Neural progenitor cell (in vitro differentiated cells): ENCODE measurements around the gene IL6. TPM values are rescaled to one million over a fixed set of nuclear protein-coding genes. Genes with fewer than 3 reads are reported as not detected.
"Not testable (repeated sequence)": the region's sequence is repeated elsewhere in the genome, so short reads cannot be mapped to it uniquely, and the experiment has no call there.

Experiments used
- DNase-seq: peaks from one replicate; pipeline ENCODE4 v3.0.0-alpha.2; 2016; ENCODE audit warnings: low spot score
- H2AFZ ChIP-seq: fragments of 200-600 bp; sonication (generic); replicated peaks from 2 replicates; pipeline ENCODE4 v1.6.1; 2016; ENCODE audit warnings: antibody characterized with exemption
- H3F3A ChIP-seq: fragments of 200-600 bp; sonication (generic); 2 replicates; pipeline ENCODE4 v1.6.1; 2016; ENCODE audit warnings: antibody characterized with exemption, low read depth
- H3K27ac ChIP-seq: fragments of 200-600 bp; sonication (generic); 2 replicates; pipeline ENCODE4 v1.5.1; 2016; ENCODE audit warnings: mild to moderate bottlenecking
- H3K27me3 ChIP-seq: fragments of 200-600 bp; sonication (generic); 2 replicates; pipeline ENCODE4 v1.6.1; 2016; ENCODE audit warnings: mild to moderate bottlenecking, moderate library complexity
- H3K36me3 ChIP-seq: fragments of 200-600 bp; sonication (generic); 2 replicates; pipeline ENCODE4 v1.5.1; 2016
- H3K4me1 ChIP-seq: fragments of 200-600 bp; sonication (generic); 2 replicates; pipeline ENCODE4 v1.6.1; 2016; ENCODE audit warnings: mixed run types
- H3K4me2 ChIP-seq: fragments of 200-600 bp; sonication (generic); 2 replicates; pipeline ENCODE4 v1.6.1; 2016
- H3K4me3 ChIP-seq: fragments of 200-600 bp; sonication (generic); 2 replicates; pipeline ENCODE4 v1.5.1; 2016
- H3K79me2 ChIP-seq: fragments of 200-600 bp; sonication (generic); 2 replicates; pipeline ENCODE4 v1.6.1; 2016; ENCODE audit warnings: low read depth
- H3K9ac ChIP-seq: fragments of 200-600 bp; sonication (generic); 2 replicates; pipeline ENCODE4 v1.6.1; 2016
- H3K9me3 ChIP-seq: fragments of 200-600 bp; sonication (generic); 2 replicates; pipeline ENCODE4 v1.5.1; 2016; ENCODE audit warnings: low read depth
- H4K20me1 ChIP-seq: fragments of 200-600 bp; sonication (generic); 2 replicates; pipeline ENCODE4 v1.6.1; 2016; ENCODE audit warnings: low read depth
- H3K27ac Mint-ChIP-seq: 3 replicates; pipeline ENCODE4 v1.8.0; 2021; ENCODE audit warnings: mixed read lengths
- H3K27me3 Mint-ChIP-seq: 2 replicates; pipeline ENCODE4 v1.8.0; 2022; ENCODE audit warnings: low read depth, mild to moderate bottlenecking, inconsistent platforms, moderate library complexity, mixed read lengths; ENCODE audit not compliant: insufficient read depth
- H3K36me3 Mint-ChIP-seq: 3 replicates; pipeline ENCODE4 v1.8.0; 2021; ENCODE audit warnings: mixed read lengths
- H3K4me1 Mint-ChIP-seq: 3 replicates; pipeline ENCODE4 v1.8.0; 2021; ENCODE audit warnings: mixed read lengths
- H3K4me3 Mint-ChIP-seq: 3 replicates; pipeline ENCODE4 v1.8.0; 2021; ENCODE audit warnings: mild to moderate bottlenecking, moderate library complexity, mixed read lengths
- H3K9me3 Mint-ChIP-seq: 3 replicates; pipeline ENCODE4 v1.8.0; 2020; ENCODE audit warnings: mixed read lengths
- EZH2 ChIP-seq: fragments of 200-600 bp; sonication (generic); IDR thresholded peaks from 2 replicates; pipeline ENCODE4 v1.6.1; 2017; ENCODE audit warnings: antibody characterized with exemption, mild to moderate bottlenecking, moderate library complexity
- EZH2phosphoT487 ChIP-seq: fragments of 200-600 bp; sonication (generic); IDR thresholded peaks from 2 replicates; pipeline ENCODE4 v1.6.1; 2017; ENCODE audit warnings: antibody characterized with exemption
- total RNA-seq: library from RNA; depleted of rRNA; stranded (reverse); fragments of >200 nt; gene quantifications from 2 replicates; pipeline ENCODE4 v1.2.3, GENCODE V29; 2015; ENCODE audit warnings: low replicate concordance
- TF ChIP-seq, protein P1 (sequence below): fragments of 200-600 bp; sonication (generic); IDR thresholded peaks from 2 replicates; pipeline ENCODE4 v1.5.1; 2017; ENCODE audit warnings: antibody characterized with exemption, mild to moderate bottlenecking

Gene IL6
- not detected in 2 replicates for total RNA-seq

DNA sequence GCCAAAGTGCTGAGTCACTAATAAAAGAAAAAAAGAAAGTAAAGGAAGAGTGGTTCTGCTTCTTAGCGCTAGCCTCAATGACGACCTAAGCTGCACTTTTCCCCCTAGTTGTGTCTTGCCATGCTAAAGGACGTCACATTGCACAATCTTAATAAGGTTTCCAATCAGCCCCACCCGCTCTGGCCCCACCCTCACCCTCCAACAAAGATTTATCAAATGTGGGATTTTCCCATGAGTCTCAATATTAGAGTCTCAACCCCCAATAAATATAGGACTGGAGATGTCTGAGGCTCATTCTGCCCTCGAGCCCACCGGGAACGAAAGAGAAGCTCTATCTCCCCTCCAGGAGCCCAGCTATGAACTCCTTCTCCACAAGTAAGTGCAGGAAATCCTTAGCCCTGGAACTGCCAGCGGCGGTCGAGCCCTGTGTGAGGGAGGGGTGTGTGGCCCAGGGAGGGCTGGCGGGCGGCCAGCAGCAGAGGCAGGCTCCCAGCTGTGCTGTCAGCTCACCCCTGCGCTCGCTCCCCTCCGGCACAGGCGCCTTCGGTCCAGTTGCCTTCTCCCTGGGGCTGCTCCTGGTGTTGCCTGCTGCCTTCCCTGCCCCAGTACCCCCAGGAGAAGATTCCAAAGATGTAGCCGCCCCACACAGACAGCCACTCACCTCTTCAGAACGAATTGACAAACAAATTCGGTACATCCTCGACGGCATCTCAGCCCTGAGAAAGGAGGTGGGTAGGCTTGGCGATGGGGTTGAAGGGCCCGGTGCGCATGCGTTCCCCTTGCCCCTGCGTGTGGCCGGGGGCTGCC is at the start of gene IL6:
Gene IL6 (plus strand): TSS at position 294 of the 807 bp plus-strand sequence. CDS start 63 bp downstream, at position 357.
- Histone ChIP-seq H2AFZ (peak within 1 kb of the TSS; percentile 40), H3K27me3 (peaks cover 17% of the 10 kb centered on the region), H3K4me3 (peak within 1 kb of the TSS; percentile 17), H3K36me3 (no peaks in the 10 kb centered on the region), H3K79me2 (no peaks in the 10 kb centered on the region), H3K9ac (no peak within 1 kb of the TSS), H3F3A (no peaks in the 10 kb centered on the region), H3K9me3 (no peaks in the 10 kb centered on the region), H3K4me2 (peak within 1 kb of the TSS; percentile 41), H4K20me1 (no peaks in the 10 kb centered on the region), H3K27ac (no peak within 1 kb of the TSS), H3K4me1 (no peaks in the 10 kb centered on the region)
- Mint-ChIP-seq H3K27me3 (no peaks in the 10 kb centered on the region), H3K36me3 (no peaks in the 10 kb centered on the region), H3K27ac (peak within 1 kb of the TSS; percentile 50), H3K4me3 (no peak within 1 kb of the TSS), H3K9me3 (no peaks in the 10 kb centered on the region), H3K4me1 (peaks cover 19% of the 10 kb centered on the region)
- peak; percentile 48 for DNase-seq
- TF ChIP-seq EZH2 (no peak), EZH2phosphoT487 (no peak)
- TF ChIP-seq, protein P1, sequence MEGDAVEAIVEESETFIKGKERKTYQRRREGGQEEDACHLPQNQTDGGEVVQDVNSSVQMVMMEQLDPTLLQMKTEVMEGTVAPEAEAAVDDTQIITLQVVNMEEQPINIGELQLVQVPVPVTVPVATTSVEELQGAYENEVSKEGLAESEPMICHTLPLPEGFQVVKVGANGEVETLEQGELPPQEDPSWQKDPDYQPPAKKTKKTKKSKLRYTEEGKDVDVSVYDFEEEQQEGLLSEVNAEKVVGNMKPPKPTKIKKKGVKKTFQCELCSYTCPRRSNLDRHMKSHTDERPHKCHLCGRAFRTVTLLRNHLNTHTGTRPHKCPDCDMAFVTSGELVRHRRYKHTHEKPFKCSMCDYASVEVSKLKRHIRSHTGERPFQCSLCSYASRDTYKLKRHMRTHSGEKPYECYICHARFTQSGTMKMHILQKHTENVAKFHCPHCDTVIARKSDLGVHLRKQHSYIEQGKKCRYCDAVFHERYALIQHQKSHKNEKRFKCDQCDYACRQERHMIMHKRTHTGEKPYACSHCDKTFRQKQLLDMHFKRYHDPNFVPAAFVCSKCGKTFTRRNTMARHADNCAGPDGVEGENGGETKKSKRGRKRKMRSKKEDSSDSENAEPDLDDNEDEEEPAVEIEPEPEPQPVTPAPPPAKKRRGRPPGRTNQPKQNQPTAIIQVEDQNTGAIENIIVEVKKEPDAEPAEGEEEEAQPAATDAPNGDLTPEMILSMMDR: no peak

DNA sequence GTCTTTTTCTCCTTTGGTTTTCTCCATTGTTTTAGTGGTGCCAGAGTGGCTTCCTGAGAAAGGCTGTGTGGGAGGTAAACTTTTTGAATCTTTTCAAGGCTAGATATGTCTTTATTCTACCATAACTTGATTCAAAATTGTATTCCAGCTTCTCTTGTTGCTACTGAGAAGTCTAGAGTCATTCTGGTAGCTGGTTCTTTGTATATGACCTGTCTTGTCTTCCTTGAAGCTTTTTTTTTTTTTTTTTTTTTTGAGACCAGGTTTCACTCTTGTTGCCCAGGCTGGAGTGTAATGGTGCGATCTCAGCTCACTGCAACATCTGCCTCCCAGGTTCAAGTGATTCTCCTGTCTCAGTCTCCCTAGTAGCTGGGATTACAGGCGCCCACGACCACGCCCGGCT is 49.7 kb upstream of the IL6 start:
- not testable (repeated sequence) for H3F3A ChIP-seq, H3K4me1 ChIP-seq, H3K4me3 Mint-ChIP-seq, H3K27me3 ChIP-seq, H2AFZ ChIP-seq, H3K9me3 Mint-ChIP-seq, H3K36me3 Mint-ChIP-seq, H3K27me3 Mint-ChIP-seq, H3K27ac Mint-ChIP-seq, H3K9ac ChIP-seq, H3K9me3 ChIP-seq, H3K79me2 ChIP-seq, H4K20me1 ChIP-seq, H3K4me3 ChIP-seq, H3K27ac ChIP-seq, H3K4me2 ChIP-seq, H3K36me3 ChIP-seq, DNase-seq, H3K4me1 Mint-ChIP-seq

DNA sequence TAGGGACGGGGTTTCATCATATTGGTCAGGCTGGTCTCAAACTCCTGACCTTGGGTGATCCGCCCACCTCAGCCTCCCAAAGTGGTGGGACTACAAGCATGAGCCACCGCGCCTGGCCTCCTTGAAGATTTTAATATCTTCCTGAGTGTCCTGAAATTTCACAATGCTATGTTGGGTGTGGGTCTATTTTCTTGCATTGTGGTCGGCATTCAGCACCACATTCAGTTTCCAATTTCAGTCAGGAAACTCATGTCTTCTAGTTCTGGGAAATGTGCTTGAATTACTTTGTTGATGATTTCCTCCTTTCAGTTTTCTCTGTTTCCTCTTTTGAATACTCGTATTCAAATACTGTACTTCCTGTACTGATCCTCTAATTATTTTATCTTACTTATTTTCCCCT is 49.3 kb upstream of the IL6 start:
- TF ChIP-seq EZH2phosphoT487: no peak
- TF ChIP-seq EZH2: no peak
- TF ChIP-seq, protein P1: no peak
- no peak overlapping the region for H3K4me3 ChIP-seq
- H3K9me3 ChIP-seq: no peaks in the 10 kb centered on the region
- no peaks in the 10 kb centered on the region for H3K27me3 Mint-ChIP-seq
- H3K27me3 ChIP-seq: no peaks in the 10 kb centered on the region
- H3K9me3 Mint-ChIP-seq: no peaks in the 10 kb centered on the region
- no peaks in the 10 kb centered on the region for H3K36me3 Mint-ChIP-seq
- H3K36me3 ChIP-seq: no peaks in the 10 kb centered on the region
- no peak overlapping the region for H3K4me2 ChIP-seq
- DNase-seq: no peak
- no peaks in the 10 kb centered on the region for H3F3A ChIP-seq
- no peak overlapping the region for H3K4me3 Mint-ChIP-seq
- H2AFZ ChIP-seq: no peak overlapping the region
- no peak overlapping the region for H3K27ac Mint-ChIP-seq
- H4K20me1 ChIP-seq: no peaks in the 10 kb centered on the region
- H3K4me1 Mint-ChIP-seq: no peaks in the 10 kb centered on the region
- H3K9ac ChIP-seq: no peak overlapping the region
- H3K27ac ChIP-seq: no peak overlapping the region
- H3K79me2 ChIP-seq: no peaks in the 10 kb centered on the region
- H3K4me1 ChIP-seq: no peaks in the 10 kb centered on the region

DNA sequence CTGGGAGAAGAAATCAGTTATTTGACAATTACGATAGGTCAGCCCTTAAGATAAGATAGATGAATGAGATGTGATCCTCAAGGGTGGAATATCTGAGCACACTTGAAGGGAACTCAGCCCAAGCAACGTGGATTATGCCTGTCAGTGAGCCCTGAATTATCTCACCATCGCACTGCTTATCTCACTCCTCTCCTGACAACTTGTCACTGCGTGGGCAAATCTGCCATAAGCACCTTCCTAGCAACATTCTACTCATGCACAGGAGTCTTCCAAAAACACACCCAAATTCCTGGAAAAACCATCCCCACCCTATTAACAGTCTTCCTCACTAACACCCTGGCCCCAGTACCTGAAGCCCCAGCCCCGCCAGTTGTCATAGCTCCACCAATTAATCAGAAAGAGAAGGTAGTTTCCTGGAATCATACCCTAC is 46.5 kb upstream of the IL6 start:
- TF ChIP-seq EZH2phosphoT487 (no peak), EZH2 (no peak)
- TF ChIP-seq, protein P1: no peak
- H3K27ac ChIP-seq: no peak overlapping the region
- H3K27me3 ChIP-seq: no peaks in the 10 kb centered on the region
- no peaks in the 10 kb centered on the region for H3F3A ChIP-seq
- H3K9ac ChIP-seq: no peak overlapping the region
- Mint-ChIP-seq H3K9me3 (no peaks in the 10 kb centered on the region), H3K36me3 (no peaks in the 10 kb centered on the region), H3K27ac (no peak overlapping the region), H3K27me3 (no peaks in the 10 kb centered on the region), H3K4me1 (no peaks in the 10 kb centered on the region), H3K4me3 (no peak overlapping the region)
- no peaks in the 10 kb centered on the region for H3K79me2 ChIP-seq
- H3K4me2 ChIP-seq: no peak overlapping the region
- no peaks in the 10 kb centered on the region for H3K4me1 ChIP-seq
- no peak overlapping the region for H2AFZ ChIP-seq
- DNase-seq: no peak
- no peaks in the 10 kb centered on the region for H3K9me3 ChIP-seq
- H3K4me3 ChIP-seq: no peak overlapping the region
- H3K36me3 ChIP-seq: no peaks in the 10 kb centered on the region
- H4K20me1 ChIP-seq: no peaks in the 10 kb centered on the region
